Measurements from ENCODE around the gene CARMIL3. TPM values are rescaled to one million over a fixed set of nuclear protein-coding genes. Genes with fewer than 3 reads are reported as not detected.

CARMIL3 gene
- total RNA-seq, 2 experiments from 2014 or later: 0.63 to 0.83 TPM

DNA sequence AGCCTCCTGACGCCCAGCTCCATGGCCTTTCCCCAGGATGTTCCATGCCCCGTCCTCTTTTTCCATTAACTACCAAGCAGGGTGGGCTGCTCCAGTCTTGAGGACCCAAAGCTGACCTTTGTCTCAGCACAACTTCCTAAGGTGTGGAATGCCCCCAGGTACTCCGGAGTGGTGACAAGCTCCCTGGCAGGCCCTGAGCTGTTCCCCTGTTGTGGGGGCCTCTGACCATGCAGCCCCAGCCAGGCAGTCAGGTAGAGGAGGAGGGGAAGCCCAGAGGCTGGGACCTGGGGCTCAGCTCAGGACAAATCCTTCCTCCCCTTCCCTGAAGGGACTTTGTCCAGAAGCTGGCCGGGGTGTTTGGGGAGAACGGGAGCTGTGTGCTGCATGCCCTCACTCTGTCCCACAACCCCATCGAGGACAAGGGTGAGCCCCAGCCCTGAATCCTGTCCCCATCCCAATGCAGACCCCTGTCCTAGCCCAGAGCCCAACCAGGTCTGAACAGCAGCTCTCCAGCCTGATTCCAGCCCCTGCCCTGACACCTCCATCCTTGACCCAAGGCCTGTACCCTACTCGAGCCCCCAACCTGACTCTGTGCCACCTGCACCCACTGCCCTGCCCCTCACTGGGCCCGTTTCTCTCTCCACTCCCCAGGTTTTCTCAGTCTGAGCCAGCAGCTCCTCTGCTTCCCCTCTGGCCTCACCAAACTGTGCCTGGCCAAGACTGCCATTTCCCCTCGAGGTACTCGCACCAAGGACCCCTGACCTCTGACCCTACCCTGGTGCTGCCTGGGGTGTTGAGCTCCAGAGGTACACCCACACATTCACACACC lies 4.4 kb downstream of the CARMIL3 start:
- intact Hi-C loops (cut with micrococcal nuclease): loop anchor here (5.0 kb wide), 1 partner anchor 44 kb away; no protein-coding TSS in a partner anchor
- Mint-ChIP-seq H3K4me3 (no peak overlapping the region), H3K9me3 (no peaks in the 10 kb centered on the region), H3K36me3 (ENCODE audit: low read depth) (no peaks in the 10 kb centered on the region), H3K4me1 (ENCODE audit: low read depth) (peaks cover 18% of the 10 kb centered on the region), H3K27ac (no peak overlapping the region), H3K27me3 (no peaks in the 10 kb centered on the region)
- TF ChIP-seq, protein P1, sequence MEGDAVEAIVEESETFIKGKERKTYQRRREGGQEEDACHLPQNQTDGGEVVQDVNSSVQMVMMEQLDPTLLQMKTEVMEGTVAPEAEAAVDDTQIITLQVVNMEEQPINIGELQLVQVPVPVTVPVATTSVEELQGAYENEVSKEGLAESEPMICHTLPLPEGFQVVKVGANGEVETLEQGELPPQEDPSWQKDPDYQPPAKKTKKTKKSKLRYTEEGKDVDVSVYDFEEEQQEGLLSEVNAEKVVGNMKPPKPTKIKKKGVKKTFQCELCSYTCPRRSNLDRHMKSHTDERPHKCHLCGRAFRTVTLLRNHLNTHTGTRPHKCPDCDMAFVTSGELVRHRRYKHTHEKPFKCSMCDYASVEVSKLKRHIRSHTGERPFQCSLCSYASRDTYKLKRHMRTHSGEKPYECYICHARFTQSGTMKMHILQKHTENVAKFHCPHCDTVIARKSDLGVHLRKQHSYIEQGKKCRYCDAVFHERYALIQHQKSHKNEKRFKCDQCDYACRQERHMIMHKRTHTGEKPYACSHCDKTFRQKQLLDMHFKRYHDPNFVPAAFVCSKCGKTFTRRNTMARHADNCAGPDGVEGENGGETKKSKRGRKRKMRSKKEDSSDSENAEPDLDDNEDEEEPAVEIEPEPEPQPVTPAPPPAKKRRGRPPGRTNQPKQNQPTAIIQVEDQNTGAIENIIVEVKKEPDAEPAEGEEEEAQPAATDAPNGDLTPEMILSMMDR (IDR thresholded peaks at IDR 0.05): no peak
- DNase-seq: no peak
- CTCF ChIA-PET: interaction anchor here (1.1 to 9.6 kb wide), 11 partner anchors 9 to 186 kb away, joined by 3 to 345 read pairs (median 23); partner anchors contain the start of genes CPNE6, DCAF11, IRF9 and NRL
- no peak for ATAC-seq
- POLR2A ChIA-PET: interaction anchor here (0.6 to 3.9 kb wide), 6 partner anchors 34 to 245 kb away, joined by 3 to 25 read pairs (median 4); partner anchors contain the start of genes EMC9, PCK2 and TM9SF1

DNA sequence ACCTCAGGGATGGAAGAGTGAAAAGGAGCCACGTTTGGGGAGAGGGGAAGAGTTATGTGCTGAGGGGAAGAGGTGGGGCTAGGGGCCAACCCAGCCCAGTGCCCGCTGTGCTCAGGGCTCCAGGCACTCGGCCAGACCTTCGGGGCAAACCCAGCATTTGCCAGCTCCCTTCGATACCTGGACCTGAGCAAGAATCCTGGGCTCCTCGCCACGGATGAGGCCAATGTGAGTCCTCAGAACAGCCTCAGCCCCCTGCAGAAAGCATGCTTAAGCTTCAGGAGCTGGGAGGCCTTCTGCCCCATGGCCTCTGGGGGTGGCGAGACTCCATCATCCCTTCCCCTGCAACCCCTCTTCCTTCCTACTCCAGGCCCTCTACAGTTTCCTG lies 5.0 kb downstream of the CARMIL3 start:
- no peaks in the 10 kb centered on the region for H3K9me3 Mint-ChIP-seq
- POLR2A ChIA-PET: interaction anchor here (0.6 to 3.9 kb wide), 6 partner anchors 19 to 139 kb away, joined by 3 to 25 read pairs (median 4); partner anchors contain the start of genes PCK2 and TM9SF1
- no peaks in the 10 kb centered on the region for H3K36me3 Mint-ChIP-seq (ENCODE audit: low read depth)
- H3K4me3 Mint-ChIP-seq: no peak overlapping the region
- intact Hi-C loops (cut with micrococcal nuclease): loop anchor here (5.0 kb wide), 1 partner anchor 44 kb away; no protein-coding TSS in a partner anchor
- ATAC-seq (no peak), DNase-seq (no peak)
- no peak overlapping the region for H3K27ac Mint-ChIP-seq
- TF ChIP-seq, protein P1 (IDR thresholded peaks at IDR 0.05): no peak
- CTCF ChIA-PET: interaction anchor here (1.1 to 9.6 kb wide), 15 partner anchors 10 to 425 kb away, joined by 3 to 345 read pairs (median 20); partner anchors contain the start of genes CPNE6, DCAF11, IRF9 and NRL
- H3K4me1 Mint-ChIP-seq (ENCODE audit: low read depth): peaks cover 16% of the 10 kb centered on the region
- no peaks in the 10 kb centered on the region for H3K27me3 Mint-ChIP-seq

DNA sequence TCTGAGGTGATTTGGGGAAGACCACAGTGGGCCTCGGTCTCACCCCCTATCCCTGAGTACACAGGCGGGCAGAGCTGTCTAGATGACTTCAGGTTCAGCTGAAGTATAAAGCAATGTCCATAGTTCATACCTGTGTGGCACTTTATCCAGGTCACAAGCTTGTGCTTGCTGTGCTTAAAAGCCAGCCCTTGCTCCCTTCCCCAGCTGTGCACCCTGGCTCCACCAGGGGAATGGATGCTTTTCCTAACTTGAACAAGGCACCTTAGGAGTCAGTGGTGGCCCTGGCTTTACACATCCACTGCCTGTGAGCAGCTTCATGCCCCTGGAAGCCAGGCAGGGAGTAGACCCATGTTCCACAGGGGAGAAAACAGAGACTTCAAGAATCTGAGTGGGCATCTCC lies 5.5 kb downstream of the CARMIL3 start:
- no peaks in the 10 kb centered on the region for H3K36me3 Mint-ChIP-seq (ENCODE audit: low read depth)
- ChIA-PET CTCF (interaction anchor here (0.9 to 9.6 kb wide), 21 partner anchors 9 to 476 kb away, joined by 3 to 345 read pairs (median 9); partner anchors contain the start of genes CPNE6, DCAF11, IRF9 and NRL), POLR2A (interaction anchor here (1.3 to 3.9 kb wide), 7 partner anchors 18 to 93 kb away, joined by 3 to 25 read pairs (median 7); partner anchors contain the start of genes DCAF11, NRL and PCK2)
- no peak overlapping the region for H3K27ac Mint-ChIP-seq
- peaks cover 16% of the 10 kb centered on the region for H3K4me1 Mint-ChIP-seq (ENCODE audit: low read depth)
- no peak for DNase-seq
- H3K27me3 Mint-ChIP-seq: no peaks in the 10 kb centered on the region
- intact Hi-C loops (cut with micrococcal nuclease): loop anchor here (5.0 kb wide), 1 partner anchor 45 kb away; no protein-coding TSS in a partner anchor
- TF ChIP-seq, protein P1 (IDR thresholded peaks at IDR 0.05): no peak
- ATAC-seq: no peak
- no peak overlapping the region for H3K4me3 Mint-ChIP-seq
- no peaks in the 10 kb centered on the region for H3K9me3 Mint-ChIP-seq

DNA sequence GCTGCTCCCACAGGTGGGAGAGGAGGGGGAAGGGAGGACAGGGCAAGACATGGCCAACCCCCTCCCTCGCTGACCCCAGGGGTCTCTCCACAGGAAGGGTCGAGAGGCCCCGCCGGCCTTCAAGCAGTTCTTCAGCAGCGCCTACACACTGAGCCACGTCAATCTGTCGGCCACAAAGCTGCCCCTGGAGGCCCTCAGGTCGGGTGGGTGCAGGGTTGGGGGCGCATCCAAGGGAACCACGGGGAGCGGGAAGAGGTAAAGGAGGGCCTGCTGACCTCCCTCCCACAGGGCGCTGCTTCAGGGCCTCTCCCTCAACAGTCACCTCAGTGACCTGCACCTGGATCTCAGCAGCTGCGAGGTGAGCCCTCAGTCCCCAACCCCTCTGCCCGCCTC lies 6.1 kb downstream of the CARMIL3 start:
- Mint-ChIP-seq H3K4me1 (ENCODE audit: low read depth) (peaks cover 11% of the 10 kb centered on the region), H3K9me3 (no peaks in the 10 kb centered on the region), H3K27ac (peak overlapping the region; percentile 85), H3K4me3 (no peak overlapping the region), H3K36me3 (ENCODE audit: low read depth) (no peaks in the 10 kb centered on the region), H3K27me3 (no peaks in the 10 kb centered on the region)
- DNase-seq: no peak
- TF ChIP-seq, protein P1 (IDR thresholded peaks at IDR 0.05): no peak
- ChIA-PET CTCF (interaction anchor here (0.9 to 9.6 kb wide), 29 partner anchors 9 to 477 kb away, joined by 3 to 345 read pairs (median 5); partner anchors contain the start of genes CIDEB, CPNE6, DCAF11 and IRF9), POLR2A (interaction anchor here (0.8 to 3.9 kb wide), 11 partner anchors 17 to 103 kb away, joined by 3 to 25 read pairs (median 4); partner anchors contain the start of genes DCAF11, IRF9, NRL and PCK2)
- intact Hi-C loops (cut with micrococcal nuclease): loop anchor here (1.0 to 5.0 kb wide), 2 partner anchors 32 to 46 kb away; no protein-coding TSS in a partner anchor
- ATAC-seq: no peak
